ENCODE data around the gene MAP2.

MAP2 gene

GRCh38 chr2:209425471-209426071 lies 1.7 kb downstream of the MAP2 start:
- peak; percentile 75 for DNase-seq

DNA sequence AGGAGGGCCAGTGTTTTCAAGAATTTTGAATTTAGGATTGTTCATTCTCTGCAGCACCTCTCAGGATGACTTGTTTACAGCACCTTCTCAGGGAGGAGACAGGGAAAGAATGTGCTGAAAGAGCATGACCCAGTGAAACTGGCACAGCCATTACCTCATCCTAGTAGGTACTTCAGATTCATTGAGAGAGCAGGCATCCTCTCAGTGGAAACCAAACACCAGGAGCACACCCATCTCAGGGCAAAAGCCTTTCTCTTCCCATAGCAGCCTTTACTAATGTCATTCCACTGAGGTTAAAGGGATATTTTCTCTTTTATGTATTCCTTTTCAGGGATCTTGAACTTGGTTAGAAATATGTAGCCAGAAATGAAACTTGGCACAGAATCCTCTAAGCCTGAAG lies 2.6 kb downstream of the MAP2 start:
- DNase-seq: peak; percentile 38

DNA sequence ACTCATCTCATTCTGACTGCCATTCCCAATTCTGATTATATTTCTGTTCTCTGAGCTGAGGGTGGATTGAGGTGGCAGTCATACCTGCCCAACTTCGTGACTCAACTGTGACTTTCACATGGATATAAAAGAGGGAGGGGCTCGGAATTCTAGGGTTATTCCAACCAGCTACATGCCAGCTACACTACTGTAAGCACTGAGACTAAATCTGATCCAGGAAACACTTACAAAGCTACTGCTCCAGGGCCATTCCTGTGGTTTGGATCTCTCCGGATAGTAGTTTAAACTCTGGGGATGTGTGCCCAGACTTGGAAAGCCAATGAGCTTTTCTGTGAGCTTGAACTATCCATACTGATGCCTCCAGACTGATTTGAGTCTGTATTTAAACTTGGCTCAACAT lies 7.9 kb downstream of the MAP2 start:
- no peak for DNase-seq

- no peak for DNase-seq
Measured at GRCh38 chr2:209441541-209441940, 17.7 kb downstream of the MAP2 start.

DNA sequence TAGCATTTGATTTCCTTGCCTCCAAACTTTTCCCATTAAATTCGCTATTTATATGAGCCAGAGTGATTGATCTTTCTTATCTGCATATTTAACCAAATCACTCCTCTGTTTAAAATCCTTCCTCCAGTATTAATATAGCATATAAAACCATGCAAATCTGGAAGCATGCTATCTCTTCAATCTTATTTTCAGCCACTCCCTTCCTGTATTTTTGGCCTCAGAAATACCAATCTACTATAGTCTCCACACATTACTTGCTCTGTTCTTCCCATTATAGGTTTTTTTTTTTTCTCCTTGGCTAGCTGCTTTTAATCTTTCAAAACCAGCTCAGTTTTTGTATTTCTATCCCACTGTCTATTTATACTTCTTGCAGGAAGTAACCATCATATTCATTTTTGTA lies 19.1 kb downstream of the MAP2 start:
- no peak for DNase-seq

DNA sequence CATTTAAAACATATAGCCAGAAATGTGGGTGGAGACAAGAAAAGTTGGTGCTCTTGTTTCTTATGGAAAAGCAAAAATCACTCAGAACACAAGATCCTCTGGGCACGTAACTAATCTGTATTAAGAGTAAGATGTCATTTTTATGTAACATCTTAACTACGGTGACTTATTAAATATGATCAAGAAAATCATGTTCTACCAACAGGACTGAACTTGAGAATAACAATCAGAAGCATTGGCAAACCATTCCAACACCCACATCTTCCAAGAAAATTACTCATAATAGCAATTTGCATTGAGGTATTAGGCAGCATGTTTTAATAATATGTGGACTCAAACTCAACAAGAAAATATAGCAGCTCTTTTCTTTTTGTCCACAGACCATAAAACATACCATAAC lies 21.6 kb downstream of the MAP2 start:
- DNase-seq: no peak

- DNase-seq: no peak
Measured at GRCh38 chr2:209451209-209451834, 27.5 kb downstream of the MAP2 start.

DNA sequence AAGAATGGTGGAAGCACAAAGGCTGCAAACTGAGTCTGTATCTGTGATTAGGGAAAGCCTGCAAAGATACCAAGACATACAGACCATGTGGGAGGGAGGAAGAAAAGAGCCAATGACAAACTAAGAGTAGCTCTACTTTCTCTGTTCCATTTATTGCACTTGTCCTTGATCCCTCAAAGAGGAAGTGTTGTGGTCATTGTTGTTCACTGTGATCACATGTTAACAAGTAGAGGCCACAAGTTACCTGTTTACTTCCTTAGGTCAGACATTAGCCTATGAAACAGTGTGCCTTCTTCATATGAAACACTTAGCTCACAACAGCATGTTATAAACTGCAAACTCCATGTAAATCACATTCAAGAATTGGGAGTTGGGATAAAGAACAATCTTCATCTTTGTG lies 32.6 kb downstream of the MAP2 start:
- DNase-seq: no peak

- DNase-seq: no peak
Measured at GRCh38 chr2:209458008-209458979, 34.4 kb downstream of the MAP2 start.

GRCh38 chr2:209459359-209459758 lies 35.5 kb downstream of the MAP2 start:
- DNase-seq: no peak

GRCh38 chr2:209460151-209460761 lies 36.4 kb downstream of the MAP2 start:
- DNase-seq: no peak

GRCh38 chr2:209463226-209463625 lies 39.4 kb downstream of the MAP2 start:
- no peak for DNase-seq

DNA sequence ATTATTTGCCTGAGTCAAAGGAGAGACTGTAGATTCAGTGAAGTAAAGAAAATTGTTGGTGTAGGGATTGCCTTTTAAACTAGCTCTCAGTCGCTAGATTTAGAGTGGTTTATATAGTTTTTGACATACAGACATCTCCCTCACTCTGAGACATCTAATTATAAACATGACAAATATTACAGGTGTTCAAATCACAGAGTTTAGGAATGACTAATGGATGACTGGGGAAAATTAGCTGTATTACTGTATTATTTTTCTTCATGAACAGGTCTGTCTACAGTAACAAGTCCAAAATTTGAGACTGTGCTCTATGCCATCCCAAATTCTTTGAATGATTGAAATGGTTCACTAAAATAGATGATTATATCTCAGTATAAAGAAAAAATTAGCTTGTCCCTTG lies 40.0 kb downstream of the MAP2 start:
- no peak for DNase-seq

DNA sequence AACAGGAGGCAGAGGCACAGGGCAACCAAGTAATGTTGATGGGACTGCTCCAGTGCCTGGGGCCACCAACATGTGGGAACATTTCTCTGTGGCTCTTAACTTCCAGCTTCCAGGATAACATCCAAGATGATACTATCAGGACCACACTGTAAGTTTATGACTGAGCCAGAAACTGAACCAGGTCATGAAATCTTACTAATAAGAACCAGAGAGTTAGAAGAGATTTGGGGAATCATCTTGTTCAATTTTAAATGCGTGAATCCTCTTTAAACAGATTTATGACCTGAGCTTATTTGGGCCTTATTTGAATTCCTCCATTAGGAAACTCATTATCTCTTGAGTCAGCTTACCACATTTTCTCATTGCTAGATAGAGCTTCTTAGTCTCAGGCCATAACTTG lies 45.0 kb downstream of the MAP2 start:
- no peak for DNase-seq

DNA sequence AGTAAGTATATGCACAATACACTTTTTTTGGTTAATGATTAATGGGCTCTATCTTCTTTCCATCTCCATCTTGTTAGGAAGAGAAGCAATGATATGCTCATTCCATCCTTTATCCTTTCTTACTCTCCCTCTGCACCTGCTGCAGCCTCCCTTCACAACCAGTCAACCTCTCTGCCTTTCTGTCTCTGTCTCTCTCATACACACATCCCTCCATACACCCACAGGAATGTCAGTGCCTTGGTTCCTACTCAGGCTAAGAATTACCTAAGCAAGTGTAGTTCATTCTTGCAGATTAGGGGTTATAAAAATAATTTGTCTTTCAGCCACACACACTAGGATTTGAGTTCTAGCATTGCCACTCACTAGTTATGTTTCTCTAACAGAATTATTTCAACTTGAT lies 45.6 kb downstream of the MAP2 start:
- no peak for DNase-seq

- DNase-seq: no peak
Measured at GRCh38 chr2:209470466-209470865, 46.6 kb downstream of the MAP2 start.

DNA sequence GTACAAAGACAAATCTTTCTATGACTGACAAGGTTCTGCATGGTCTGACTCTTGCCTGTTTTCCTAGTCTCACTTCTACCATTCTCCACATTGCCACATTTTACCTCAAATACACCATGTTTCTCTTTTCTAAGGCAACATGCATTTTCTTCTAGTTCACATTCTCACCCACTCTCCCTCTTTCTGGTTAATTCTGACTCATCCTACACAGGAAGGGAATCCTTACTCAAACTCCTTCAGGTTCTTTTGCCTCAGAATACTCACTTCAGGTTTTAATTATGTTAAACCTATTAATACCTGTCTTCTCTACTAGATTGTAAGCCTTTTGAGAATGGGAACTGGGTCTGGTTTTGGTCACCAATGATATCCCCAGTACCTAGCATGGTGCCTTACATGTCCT lies 47.2 kb downstream of the MAP2 start:
- DNase-seq: no peak

GRCh38 chr2:209472112-209472832 lies 48.4 kb downstream of the MAP2 start:
- DNase-seq: no peak

- no peak for DNase-seq
Measured at GRCh38 chr2:209472871-209473270, 49.0 kb downstream of the MAP2 start.

DNA sequence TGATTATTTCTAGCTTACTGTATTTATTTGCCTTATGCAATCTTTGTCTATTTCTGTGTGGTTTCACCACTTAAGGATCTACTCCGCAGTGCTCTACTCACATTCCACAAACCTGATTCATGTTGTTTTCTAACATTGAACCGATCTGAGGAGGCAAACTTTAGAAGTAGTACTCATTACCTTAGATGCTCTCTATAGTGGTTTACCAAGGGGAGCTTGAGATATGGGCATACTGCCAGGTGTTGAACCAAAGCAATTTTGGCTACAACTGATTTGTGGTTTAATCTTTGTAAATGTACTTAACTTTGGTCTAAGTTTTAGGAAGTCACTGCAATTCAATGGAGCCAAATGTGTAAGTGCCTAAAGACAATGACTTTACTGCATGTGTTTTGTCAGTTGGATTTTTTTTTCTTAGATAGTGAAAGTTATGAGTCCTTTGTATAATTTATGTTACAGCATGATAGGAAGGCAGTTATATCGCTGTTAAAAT lies 50.1 kb downstream of the MAP2 start:
- DNase-seq: no peak

GRCh38 chr2:209474960-209475359 lies 51.1 kb downstream of the MAP2 start:
- DNase-seq: no peak

GRCh38 chr2:209476367-209477208 lies 52.7 kb downstream of the MAP2 start:
- peak; percentile 31 for DNase-seq
